ENCODE data around the gene RIN2.

- TF ChIP-seq TAF1 (IDR thresholded peaks at IDR 0.05; ENCODE audit: control insufficient read depth, extremely low read depth, insufficient read depth, low read length, severe bottlenecking) (no peak), SNAPC5 (CRISPR knock-in tag; IDR thresholded peaks at IDR 0.05) (no peak), ZNF277 (CRISPR knock-in tag; IDR thresholded peaks at IDR 0.05; ENCODE audit: borderline replicate concordance) (no peak), GTF2F1 (IDR thresholded peaks at IDR 0.05; ENCODE audit: low read depth, low read length) (no peak), FOXM1 (IDR thresholded peaks at IDR 0.05; ENCODE audit: low read depth) (no peak), FOXM1 (CRISPR knock-in tag; IDR thresholded peaks at IDR 0.05; ENCODE audit: low read depth) (no peak), LEF1 (IDR thresholded peaks at IDR 0.05) (no peak), CREB1 (IDR thresholded peaks at IDR 0.05) (no peak), CREB1 (CRISPR knock-in tag; IDR thresholded peaks at IDR 0.05) (no peak)
These were observed 658 bp downstream of the RIN2 start for GRCh38 chr20:19758501-19759331.
